HK-2 (cell line): ENCODE results near the gene ADGRA1.
"Not testable (repeated sequence)": the region's sequence is repeated elsewhere in the genome, so short reads cannot be mapped to it uniquely, and the experiment has no call there.

Experiments used
- DNase-seq: peaks from one replicate; pipeline ENCODE4 v3.0.0-alpha.2; 2018; ENCODE audit not compliant: unreplicated experiment

ADGRA1 gene

GRCh38 chr10:133128126-133129070, 40.7 kb downstream of the ADGRA1 start:
- DNase-seq: no peak

GRCh38 chr10:133129071-133129858, 41.5 kb downstream of the ADGRA1 start:
- DNase-seq: no peak

DNA sequence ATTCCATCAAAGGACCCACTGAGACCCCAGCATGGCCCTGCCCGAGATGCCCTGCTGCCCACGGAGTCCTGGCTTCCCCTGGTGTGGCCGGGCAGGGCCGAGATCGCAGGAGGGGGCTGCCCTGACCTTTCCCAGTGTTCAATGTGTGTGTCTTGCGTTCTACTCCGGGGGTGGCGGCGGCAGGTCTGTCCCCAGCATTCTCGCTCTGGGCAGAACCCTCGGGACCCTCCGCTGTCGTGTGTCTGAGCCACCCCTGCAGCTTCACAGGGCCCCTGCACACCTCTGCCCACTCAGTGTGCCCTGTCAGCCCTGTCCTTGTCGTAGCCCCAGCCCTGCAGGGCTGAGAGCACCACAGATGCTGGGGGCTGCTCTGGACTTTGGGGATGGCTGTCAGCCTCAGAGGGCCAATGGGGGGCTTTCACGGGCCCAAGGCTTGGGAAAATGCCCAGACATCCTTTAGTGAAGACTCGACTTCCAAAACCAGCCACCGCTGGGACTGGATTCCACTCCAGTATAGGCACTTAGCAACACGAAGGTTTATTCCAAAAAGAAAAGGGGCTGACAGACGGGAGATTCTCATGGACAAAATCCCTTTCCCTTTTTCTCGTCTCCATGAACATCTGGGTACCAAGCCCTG, 42.3 kb downstream of the ADGRA1 start:
- DNase-seq: no peak

DNA sequence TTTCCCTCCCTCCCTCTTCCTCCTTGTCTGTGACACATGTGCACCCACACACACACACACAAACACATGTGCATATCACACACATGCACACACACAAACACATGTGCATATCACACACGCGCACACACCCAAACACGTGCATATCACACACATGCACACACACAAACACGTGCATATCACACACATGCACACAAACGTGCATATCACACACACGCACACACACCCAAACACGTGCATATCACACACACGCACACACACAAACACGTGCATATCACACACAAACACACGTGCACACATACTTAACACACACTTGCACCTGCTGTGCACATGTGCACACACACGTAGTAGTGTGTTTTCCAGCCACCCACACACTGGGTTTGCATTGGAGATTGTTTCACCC, 42.9 kb downstream of the ADGRA1 start:
- DNase-seq: no peak

DNA sequence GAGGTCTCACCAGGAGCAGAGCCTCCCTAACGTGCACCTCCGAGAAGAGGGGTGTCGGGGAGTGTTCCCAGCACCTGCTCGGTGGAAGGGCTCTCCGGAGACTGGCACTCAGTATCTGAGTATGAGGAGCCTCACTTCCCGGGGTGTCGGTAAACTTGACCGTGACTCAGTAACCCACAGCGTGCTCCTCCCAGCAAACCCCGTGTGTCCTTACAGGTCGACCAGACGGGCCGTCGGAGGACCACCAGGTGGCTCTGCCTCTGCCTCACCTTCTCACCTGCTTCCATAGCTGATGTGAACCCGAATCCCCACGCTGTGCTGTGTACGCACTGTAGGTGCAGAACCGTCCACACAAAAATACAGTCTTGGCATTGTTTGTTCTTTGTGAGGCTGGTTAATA, 43.3 kb downstream of the ADGRA1 start:
- no peak for DNase-seq

GRCh38 chr10:133131734-133132472, 44.2 kb downstream of the ADGRA1 start:
- DNase-seq: no peak

DNA sequence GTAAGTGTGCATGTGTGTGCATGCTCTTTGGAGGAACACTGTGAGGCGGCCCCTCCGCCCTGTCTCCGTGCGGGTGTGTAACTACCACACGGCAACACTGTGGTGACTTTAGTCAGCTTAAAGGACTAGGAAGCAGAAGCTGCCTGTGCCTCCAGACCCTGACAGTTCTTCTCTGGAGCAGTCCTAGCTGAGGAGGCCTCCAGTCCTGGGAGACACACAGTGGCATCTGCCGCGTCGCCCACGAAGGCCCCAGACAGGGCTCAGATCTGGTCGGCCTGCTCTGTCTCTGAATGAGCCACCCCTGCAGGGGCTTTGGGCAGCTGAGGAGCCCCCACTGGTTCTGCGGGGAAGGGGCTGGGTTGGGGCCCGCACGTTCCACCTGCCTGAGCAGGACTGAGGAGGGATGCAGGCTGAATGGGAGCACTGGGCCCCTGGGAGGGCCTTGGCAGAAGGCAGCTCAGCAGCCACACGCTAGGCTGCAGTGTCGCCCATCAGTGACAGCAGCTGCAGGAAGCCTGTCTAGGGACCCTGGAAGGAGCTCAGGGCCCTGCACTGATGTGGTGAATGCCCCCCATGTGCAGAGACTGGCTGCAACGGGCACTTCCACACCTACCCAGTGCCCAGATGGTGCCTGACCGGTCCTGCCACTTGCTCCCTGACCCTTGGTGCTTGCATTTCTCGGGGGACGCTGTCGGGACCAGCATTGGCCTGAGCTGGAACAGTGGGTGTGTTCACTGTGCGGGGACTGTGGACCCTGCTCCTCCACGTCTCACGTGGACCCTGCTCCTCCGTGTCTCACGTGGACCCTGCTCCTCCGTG, 45.0 kb downstream of the ADGRA1 start:
- DNase-seq: no peak

GRCh38 chr10:133133471-133134231, 45.9 kb downstream of the ADGRA1 start:
- no peak for DNase-seq

- no peak for DNase-seq
These were observed 46.8 kb downstream of the ADGRA1 start for GRCh38 chr10:133134411-133135115.

- no peak for DNase-seq
These were observed 47.4 kb downstream of the ADGRA1 start for GRCh38 chr10:133135116-133135465.

DNA sequence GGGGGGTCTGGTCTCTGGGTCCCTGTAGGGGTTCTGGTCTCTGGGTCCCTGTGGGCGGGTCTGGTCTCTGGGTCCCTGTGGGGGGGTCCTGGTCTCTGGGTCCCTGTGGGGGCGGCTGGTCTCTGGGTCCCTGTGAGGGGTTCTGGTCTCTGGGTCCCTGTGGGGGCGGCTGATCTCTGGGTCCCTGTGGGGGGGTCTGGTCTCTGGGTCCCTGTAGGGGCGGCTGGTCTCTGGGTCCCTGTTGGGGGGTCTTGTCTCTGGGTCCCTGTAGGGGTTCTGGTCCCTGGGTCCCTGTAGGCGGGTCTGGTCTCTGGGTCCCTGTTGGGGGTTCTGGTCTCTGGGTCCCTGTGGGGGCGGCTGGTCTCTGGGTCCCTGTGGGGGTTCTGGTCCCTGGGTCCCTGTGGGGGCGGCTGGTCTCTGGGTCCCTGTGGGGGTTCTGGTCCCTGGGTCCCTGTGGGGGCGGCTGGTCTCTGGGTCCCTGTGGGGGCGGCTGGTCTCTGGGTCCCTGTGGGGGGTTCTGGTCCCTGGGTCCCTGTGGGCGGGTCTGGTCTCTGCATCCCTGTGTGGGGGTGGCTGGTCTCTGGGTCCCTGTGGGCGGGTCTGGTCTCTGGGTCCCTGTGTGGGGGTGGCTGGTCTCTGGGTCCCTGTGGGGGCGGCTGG, 49.9 kb downstream of the ADGRA1 start:
- not testable (repeated sequence) for DNase-seq

DNA sequence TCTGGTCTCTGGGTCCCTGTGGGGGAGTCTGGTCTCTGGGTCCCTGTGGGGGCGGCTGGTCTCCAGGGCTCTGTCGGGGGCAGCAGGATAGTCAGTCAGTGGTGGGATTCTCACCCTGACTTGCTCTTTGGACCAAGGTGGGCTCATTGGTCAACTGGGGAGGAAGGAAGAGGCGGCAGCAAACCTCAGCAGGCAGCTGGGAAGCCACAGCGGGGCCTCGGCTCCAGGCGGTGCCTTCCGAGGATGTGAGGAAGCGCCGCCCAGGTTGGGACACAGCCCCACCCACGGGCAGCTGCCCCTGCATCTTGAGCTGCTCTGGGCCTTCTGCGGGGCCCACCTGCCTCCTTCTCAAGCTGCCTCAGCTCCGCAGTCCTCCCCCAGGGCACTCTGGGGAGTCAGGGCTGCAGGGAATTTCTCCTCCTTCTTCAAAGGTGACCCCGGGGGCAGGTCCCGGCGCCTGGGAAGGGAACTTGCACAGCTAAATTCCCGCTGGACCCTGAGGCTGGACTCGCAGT, 51.9 kb downstream of the ADGRA1 start:
- no peak for DNase-seq

DNA sequence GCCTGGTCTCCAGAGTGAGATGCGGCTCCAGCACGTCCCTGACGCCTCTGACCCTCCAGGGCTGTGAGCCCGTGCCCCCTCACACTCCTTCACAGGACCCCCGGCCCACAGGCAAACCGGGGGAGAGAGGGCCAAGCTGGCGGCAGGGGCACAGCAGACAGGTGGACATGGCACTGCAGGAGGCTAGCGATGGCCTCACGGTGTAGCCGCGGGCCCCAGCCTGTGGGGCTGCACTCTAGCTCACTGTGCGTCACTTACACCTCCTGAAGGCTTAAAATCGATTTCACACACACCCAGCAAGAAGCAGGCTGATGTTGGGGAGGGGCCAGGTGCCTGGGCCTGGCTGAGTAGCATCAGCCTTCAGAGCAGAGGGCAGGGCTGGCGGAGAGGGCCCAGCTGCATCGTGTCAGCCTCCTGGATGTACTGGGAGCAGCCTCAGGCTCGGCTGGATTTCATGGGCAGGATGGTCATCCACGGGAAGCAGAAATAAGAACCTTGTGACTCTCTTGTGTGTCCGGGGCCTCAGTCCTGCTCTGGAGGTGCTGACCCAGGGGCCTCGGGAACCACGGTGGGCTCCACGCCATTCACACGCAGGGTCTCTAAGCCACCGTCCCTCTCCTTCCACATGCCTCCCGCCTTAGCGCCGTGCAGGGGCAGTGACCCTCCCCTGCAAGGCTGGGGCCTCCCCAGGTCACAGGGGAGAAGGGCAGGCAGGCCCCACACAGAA, 52.9 kb downstream of the ADGRA1 start:
- DNase-seq: no peak

- no peak for DNase-seq
These were observed 53.6 kb downstream of the ADGRA1 start for GRCh38 chr10:133141144-133141957.

- DNase-seq: no peak
These were observed 54.2 kb downstream of the ADGRA1 start for GRCh38 chr10:133141958-133142340.

DNA sequence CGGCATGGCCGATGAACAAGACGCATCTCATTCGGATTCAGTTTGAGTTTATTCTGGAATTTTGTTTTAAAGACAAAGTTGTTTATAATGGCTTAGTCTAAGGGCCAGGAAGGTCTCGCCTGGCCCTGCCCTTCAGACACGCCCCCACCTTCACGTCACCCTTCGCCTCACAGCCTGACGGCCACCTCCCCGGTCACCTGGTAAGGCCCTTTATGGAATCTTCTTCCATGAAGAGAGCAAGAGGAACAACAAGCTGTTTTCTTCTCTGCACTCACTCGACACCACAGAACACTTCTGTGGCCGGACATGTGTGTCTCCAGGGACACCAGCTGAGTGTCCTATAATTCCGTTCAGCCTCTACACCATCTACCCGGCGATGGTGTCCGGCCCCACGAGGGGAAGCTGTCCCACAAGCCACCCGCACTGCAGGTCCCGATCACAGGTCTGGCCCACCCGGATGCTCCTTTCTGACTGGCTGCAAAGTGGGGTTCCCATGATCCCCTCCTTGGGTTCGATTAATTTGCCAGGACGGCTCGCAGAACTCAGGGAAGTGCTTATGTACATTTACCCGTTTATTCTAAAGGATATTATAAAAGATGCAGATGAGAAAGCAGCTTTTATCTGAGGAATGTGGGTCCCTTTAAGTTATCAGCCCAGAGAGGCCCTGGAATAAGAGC, 54.9 kb downstream of the ADGRA1 start:
- DNase-seq: no peak

DNA sequence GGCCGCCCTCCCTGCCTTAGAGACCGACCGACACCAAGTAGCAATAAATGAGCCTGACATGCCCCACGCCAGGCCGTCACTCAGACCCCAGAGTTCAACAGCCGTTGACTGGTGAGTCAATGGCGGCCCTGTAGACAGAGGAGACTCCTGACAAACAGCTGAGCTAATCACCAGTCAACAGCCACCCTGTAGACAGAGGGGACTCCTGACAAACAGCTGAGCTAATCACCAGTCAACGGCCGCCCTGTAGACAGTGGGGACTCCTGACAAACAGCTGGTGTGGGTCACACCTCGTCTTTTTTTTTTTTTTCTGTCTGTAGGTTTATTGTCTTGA, 55.4 kb downstream of the ADGRA1 start:
- no peak for DNase-seq
